ENCODE data around the gene URAD. TPM values are rescaled to one million over a fixed set of nuclear protein-coding genes. Genes with fewer than 3 reads are reported as not detected.
"Not testable (repeated sequence)": the region's sequence is repeated elsewhere in the genome, so short reads cannot be mapped to it uniquely, and the experiment has no call there.

Gene URAD
- total RNA-seq, 1 experiment from 2014 or later: not detected

DNA sequence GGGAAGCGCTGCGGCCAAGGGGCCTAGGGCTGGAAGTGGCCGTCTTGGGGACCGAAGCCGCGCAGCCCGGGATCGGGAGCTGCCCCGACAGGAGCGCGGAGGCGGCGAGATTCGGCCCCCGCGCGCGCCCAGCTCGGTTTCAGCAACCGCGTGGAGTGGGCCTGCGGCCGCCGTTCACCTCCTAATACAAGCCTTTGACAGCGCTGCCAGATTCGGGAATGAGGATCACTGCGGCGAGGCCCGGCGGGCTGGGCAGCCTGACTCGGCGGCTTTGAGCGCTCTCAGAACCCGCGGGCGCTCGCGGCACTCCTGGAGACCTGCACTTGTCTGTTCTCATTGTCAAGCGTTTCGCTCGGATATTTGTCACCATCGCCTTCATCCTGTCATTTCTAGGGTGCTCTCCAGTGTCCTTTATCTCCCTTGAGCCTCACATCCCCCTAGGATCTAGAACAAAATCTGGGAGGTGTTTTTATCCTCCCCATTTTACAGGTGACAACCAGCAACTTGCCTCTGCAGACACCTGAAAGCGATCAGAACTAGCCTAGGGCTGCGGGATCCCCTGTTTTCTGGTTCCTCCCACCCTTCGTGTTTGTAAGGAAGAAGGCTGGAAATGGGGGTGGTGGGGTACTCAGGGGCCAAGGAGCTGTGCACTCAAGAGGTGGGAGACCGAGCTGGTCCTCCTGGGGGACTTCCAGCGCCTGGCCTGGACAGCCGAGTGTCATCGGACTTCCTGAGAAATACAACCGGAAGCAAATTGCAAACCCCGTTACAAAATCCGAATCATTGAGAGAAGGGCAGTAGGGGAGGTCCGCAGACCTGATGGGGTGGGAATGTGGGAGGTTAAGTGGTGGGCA, 17.9 kb downstream of the URAD start:
- DNase-seq (ENCODE audit: low read depth): no peak

DNA sequence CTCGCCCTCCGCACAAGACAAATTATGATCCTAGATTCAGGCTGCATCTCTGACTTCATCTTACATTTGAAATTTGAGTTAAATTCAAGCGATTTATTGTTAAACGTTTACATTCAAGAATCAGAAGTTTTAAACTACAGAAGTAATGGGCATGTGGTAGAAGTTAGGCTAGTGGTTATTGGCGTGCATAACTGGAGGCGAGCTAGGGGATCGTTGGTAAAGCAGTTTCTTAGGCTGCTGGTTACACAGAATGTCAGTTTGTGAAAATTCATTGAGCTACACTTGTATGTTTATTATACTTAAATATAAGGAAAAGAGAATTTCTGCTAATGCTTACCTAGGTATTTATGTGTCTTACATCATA, 18.6 kb downstream of the URAD start:
- no peak for DNase-seq (ENCODE audit: low read depth)

DNA sequence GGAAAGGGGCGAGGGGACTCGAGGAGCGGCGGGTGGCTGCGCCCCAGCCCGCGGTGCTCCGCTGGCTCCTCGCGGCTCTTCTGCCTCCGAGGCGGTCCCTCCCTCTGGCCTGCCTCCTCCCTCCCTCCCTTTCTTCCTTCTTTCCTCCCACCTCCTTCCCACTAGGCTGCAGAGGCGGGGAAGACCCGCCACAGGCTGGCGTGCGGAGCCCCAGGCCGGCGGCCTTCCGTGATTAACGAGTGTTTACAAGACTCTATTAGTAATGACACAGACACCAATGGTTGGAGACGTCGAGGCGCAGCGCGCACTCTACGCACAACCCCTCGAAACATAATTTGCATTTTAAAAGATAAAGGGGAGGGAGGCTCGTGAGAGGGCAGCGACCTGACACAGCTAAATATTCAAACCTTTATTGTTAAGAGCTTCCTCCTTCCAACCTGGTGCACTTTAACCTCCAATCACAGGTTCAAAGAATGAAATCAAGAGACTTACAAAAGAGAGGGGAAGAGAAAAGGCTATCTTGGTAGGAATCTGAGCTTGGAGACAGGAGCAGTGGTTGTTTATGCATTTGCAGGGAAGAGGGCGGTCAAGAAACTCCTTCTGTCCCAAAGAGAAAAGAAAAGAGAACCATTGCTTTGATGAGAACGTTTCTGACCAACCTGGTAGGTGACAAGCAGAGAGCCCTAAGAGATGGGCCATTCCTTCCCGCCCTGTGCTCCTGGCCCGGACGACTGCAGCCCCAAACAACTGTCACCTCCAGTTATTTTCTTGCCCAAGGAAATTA, 19.2 kb downstream of the URAD start, which contains the start of gene CDX2:
CDX2 (minus strand) TSS at position 234 of the 784 bp plus-strand sequence. CDS start 309 bp downstream, outside the sequence.
- no peak for DNase-seq (ENCODE audit: low read depth)

DNA sequence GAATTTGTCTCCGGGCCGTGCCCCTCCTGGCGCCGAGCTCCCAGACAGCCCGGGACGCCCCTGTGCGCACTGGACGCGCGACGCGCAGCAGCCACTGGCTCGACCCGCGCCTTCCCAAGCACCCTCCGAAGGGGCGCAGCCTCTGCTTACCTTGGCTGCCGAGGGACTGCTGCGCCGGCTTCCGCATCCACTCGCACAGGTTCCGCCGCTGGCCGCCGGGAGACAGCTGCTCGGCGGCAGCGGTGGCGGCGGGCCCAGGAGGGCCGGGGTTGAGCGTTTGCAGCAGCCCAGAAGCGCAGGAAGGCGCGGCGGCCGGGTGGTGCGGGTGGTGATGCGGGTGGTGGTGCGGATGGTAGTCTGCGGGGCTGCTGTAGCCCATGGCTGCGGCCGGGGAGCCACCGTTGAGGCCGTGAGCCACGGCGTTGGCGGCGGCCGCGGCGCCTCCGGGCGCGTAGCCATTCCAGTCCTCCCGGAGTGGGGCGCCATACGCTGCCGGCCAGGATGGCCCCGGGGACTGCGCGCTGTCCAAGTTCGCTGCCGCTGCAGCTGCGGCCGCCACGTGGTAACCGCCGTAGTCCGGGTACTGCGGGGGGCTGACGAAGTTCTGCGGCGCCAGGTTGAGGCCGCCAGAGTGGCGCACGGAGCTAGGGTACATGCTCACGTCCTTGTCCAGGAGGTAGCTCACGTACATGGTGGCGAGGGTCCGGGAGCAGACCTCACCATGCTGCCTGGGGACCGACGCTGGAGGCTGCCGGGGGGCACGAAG, 20.0 kb downstream of the URAD start:
- no peak for DNase-seq (ENCODE audit: low read depth)

- no peak for DNase-seq (ENCODE audit: low read depth)
Measured at GRCh38 chr13:27967736-27968315, 20.7 kb downstream of the URAD start.

DNA sequence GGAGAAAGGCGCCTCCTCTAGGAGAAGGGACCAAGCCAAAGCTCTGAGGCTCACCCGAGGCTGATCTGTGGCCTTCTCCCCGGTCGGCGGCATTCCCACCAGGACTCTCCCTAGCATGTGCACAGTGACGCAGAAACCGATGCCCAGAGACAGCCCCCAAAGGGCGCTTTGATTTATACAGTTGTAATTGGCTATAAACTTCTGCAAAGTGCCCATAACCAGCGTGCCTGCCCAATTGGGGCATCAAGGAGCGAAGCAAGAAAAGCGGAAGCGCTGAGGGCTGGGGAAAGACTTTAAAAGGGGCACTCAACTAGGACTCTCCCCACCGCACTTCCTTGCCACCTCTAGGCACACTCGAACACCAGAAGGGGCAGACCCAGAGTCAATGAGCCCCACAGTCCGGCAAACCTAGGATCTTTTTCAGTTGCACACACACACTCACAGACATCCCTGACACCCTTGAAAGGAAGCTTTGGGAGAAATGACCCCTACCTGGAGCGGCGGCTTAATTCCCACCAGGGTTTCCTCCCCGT, 21.2 kb downstream of the URAD start:
- no peak for DNase-seq (ENCODE audit: low read depth)

- DNase-seq (ENCODE audit: low read depth): no peak
Measured at GRCh38 chr13:27966641-27967202, 21.8 kb downstream of the URAD start.

DNA sequence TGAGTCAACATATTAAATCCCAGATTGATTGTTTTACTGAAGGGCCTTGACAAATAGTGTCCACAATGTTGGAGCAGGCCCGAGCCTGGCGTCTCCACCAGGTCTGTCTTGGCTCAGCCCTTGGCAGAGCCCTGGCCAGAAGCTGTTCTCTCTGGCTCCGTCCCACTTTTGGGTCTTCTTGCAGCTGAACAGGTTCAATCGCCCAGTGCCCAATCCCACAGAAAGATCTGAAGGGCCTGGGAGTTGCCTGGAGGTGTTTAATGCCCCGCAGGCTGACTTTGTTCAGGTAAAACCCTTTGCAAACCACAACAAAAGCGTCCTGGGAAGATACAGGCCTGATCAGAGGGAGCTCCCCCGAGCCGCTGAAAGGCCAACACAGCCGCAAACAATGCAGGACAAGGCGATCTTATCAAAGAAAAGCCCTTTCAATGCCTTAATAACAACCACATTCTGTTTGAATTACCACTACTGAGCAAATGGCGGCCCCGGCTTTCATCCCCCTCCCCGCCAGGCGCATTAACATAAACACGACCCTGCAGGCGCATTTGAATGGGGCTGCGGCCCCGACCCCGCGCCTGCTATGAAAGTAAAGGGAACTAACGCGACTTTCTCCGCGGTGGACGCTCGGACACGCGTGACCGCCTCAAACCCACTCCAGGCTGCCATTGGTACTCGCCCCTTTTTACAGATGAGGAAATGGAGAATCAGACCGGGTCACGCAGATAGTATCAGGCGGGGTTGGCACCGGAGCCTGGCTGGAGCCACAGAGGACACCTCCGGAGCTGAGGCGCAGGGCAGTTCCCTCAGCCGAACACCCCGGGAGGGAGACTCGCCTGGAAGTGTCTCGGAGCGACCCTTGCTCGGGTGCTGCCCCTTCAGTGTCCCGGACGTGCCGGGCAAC, 22.5 kb downstream of the URAD start:
- DNase-seq (ENCODE audit: low read depth): no peak

- DNase-seq (ENCODE audit: low read depth): no peak
Measured at GRCh38 chr13:27965343-27965739, 23.2 kb downstream of the URAD start.

DNA sequence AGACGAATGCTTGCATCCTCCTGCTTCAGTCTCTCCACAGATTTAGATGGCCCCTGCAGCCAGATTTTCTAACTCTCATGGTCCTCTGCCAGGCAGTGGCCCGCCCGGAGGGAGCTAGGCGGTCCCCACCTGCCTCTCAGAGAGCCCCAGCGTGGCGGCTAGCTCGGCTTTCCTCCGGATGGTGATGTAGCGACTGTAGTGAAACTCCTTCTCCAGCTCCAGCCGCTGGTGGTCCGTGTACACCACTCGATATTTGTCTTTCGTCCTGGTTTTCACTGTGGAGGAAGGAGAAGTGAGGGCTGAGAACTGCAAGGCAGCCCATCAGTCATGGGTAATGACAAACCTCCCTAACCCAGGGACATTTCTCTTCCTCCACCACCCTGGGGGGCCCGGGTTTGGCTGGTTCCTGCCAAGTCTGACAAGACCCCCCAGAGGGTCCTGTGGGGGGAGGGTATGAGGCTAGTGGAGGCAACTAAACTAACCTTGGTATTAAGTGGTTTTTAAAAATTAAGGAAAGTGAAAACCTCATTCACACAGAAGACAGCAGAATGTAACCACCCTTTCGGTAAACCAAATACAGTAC, 23.7 kb downstream of the URAD start:
- no peak for DNase-seq (ENCODE audit: low read depth)

GRCh38 chr13:27964206-27964605, 24.3 kb downstream of the URAD start:
- DNase-seq (ENCODE audit: low read depth): not testable (repeated sequence)

DNA sequence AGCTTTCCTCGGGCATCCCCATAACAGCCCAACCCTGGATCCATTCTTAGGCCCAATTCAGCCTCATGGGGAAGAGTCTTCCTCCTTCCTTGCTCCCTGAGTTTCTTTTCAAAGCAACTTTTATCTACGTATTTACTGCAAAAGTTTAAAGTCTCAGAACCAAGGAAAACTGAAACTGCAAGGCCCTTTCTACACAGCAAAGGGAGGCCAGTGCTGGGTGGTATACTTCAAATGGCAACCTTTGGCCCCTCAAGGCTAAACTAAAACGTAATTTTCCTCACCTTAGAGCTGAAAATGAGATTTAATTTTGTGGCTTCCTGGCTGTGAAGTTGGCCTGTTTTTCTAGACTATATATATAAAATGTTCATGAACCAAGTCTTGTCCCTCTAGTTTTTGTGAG, 25.0 kb downstream of the URAD start:
- DNase-seq (ENCODE audit: low read depth): no peak

GRCh38 chr13:27962982-27963381, 25.5 kb downstream of the URAD start:
- DNase-seq (ENCODE audit: low read depth): no peak

DNA sequence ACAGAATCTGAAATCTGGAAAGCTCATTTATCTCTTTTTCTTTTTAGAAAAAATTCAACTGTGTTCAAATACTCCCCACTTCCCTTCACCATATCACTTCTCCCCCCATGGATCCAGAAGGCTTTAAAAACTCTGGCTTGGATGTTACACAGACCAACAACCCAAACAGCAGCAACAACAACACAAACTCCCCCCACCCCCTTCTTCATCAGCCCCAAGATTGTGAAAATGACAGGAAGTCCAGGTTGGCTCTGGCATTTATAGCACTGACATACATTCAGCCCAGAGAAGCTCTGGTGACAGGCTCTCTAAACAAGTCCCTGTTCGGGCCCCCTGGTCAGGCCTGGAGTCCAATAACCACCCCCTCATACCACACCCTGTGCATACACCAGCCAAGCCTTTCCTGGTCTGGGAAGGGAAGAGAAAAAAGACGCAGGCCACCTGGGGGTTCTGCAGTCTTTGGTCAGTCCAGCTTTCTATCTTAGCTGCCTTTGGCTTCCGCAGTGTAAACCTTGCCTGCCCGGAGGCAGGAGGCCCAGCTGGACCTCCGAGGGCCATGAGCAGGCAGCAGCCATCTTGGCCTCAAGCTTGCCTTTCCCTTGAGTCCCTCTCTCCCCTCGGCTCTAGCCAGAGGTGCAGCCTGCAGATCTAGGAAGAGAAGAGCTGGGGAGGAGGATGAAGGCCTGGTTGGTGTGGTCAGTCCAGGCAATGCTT, 26.2 kb downstream of the URAD start:
- DNase-seq (ENCODE audit: low read depth): no peak

DNA sequence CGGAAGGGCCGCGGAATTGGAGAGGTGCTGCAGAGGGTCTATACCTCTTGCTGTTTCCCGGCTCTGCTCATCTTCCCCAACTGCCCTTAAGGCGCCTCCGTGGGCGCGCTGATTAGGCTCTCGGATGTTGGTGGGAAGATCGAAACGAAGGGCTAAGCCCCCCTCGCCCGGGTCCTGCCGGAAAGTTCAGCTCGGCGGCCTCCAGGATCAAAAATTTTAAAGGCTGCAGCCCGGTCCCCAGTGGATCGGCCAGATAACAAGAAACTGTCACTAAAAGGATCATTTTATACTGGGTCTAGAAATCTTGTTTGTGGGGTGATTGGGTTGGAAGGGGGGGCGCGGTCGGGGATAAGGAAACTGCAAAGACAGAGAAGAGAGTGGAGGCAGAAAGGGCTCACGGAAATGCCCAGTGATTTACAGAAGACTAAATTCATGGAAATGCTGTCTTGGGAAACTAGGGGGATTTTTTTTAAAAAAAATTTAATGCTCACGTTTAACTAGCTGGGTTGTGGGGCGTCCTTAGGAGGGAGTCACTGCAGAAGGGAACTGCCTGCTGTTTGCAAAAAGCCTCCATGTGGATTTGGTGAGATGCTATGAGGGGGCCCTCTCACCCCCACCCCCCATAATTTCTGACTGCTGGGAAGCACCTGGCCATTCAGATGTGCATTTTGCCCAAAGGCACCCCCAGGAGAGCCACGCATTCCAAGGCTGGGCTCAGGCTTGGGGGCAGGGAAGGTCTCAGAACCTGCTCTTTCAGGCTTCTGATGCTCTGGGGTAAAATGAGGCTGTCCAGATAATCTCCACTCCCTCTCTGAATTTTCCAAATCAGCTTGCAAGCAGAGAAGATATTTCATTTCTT, 27.0 kb downstream of the URAD start:
- no peak for DNase-seq (ENCODE audit: low read depth)

DNA sequence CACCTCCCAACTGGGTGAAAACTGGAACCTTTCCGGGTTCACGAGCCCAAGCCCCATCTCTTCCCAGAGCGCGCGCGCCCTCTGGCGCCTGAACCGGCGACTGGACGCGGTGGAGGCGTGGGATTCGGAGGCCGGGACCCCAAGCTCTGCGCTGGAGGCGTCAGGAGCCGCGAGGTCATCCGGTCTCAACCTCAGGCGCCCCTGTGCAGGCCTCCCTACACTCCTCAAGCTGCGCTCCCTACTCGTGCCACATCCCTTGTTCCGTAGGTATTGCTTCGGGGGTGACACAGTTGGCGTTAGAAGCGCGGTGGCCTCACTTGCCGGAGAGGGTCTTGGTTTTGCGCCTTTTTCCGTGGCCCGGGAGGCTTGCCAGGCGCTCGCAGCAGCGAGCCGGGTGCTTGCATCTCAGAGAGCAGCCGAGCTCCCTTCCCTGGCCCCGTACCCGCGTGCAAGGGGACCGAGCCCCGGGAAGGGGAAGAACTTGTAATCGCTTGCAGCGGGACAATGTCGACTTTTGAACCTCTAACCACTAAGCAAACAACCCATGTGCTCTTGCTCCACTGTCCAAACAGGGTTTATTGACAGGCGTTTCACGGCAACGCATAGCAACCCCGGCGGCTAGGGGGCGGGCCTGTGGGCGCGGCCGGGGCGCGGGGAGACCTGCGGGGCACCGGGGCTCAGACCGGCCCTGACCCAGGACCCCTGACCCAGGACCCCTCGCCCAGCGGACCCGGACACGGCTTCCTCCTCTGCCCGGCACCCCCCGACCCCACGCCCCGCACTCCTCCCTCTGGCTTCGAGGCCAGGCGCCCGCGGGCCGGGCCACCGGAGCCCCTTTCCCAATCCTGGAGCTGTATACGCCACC, 27.9 kb downstream of the URAD start:
- peak; percentile 27 for DNase-seq (ENCODE audit: low read depth)

GRCh38 chr13:27959976-27960361, 28.5 kb downstream of the URAD start:
- DNase-seq (ENCODE audit: low read depth): no peak
